WTC11 (cell line): ENCODE results near the gene CIZ1. TPM values are rescaled to one million over a fixed set of nuclear protein-coding genes. Genes with fewer than 3 reads are reported as not detected.

Source experiments
- ATAC-seq: fragments of 200-7000 bp; cut with Tn5 transposase; 2 replicates; pipeline ENCODE4 v1.10.0; 2021; ENCODE audit warnings: mild to moderate bottlenecking, moderate library complexity
- CTCF ChIA-PET: fragments of 300-600 bp; sonication (Branson Sonifier 250); formaldehyde crosslinking; loops from one replicate; lab custom pipeline; 2021; ENCODE audit warnings: antibody characterized with exemption; lab: Charles Lee
- POLR2A ChIA-PET: fragments of 350-600 bp; sonication (Branson Sonifier 250); formaldehyde crosslinking; loops from one replicate; lab custom pipeline; 2021; ENCODE audit warnings: antibody characterized with exemption; lab: Charles Lee
- DNase-seq: peaks from one replicate; pipeline ENCODE4 v3.0.0; 2021; ENCODE audit warnings: low spot score
- H3K27ac Mint-ChIP-seq: 2 replicates; pipeline ENCODE4 v1.8.0; 2021; ENCODE audit warnings: mixed read lengths
- H3K27me3 Mint-ChIP-seq: 2 replicates; pipeline ENCODE4 v1.8.0; 2021; ENCODE audit warnings: low read depth, mild to moderate bottlenecking, moderate library complexity, mixed read lengths
- H3K36me3 Mint-ChIP-seq: 2 replicates; pipeline ENCODE4 v1.8.0; 2021; ENCODE audit warnings: mixed read lengths
- H3K4me1 Mint-ChIP-seq: 2 replicates; pipeline ENCODE4 v1.8.0; 2022; ENCODE audit warnings: mixed read lengths
- H3K4me3 Mint-ChIP-seq: 2 replicates; pipeline ENCODE4 v1.8.0; 2021; ENCODE audit warnings: mild to moderate bottlenecking, moderate library complexity, mixed read lengths
- H3K9me3 Mint-ChIP-seq: 2 replicates; pipeline ENCODE4 v1.8.0; 2021; ENCODE audit warnings: mixed read lengths
- CREB1 ChIP-seq: sonication (generic); formaldehyde crosslinking; IDR thresholded peaks from 2 replicates; pipeline ENCODE4 v1.8.0; 2023; ENCODE audit warnings: mild to moderate bottlenecking, missing genetic modification reagents
- E2F5 ChIP-seq: sonication (generic); formaldehyde crosslinking; IDR thresholded peaks from 2 replicates; pipeline ENCODE4 v1.8.1; 2022; ENCODE audit warnings: mild to moderate bottlenecking, moderate library complexity, missing genetic modification reagents
- ETV6 ChIP-seq: sonication (generic); formaldehyde crosslinking; IDR thresholded peaks from 2 replicates; pipeline ENCODE4 v1.8.1; 2022; ENCODE audit warnings: mild to moderate bottlenecking, missing genetic modification reagents
- FOXP1 ChIP-seq: sonication (generic); formaldehyde crosslinking; IDR thresholded peaks from 2 replicates; pipeline ENCODE4 v1.8.0; 2022; ENCODE audit warnings: missing genetic modification reagents, mild to moderate bottlenecking, moderate library complexity, borderline replicate concordance
- GABPB1 ChIP-seq: sonication (generic); formaldehyde crosslinking; IDR thresholded peaks from 2 replicates; pipeline ENCODE4 v1.8.1; 2023; ENCODE audit warnings: mild to moderate bottlenecking, missing genetic modification reagents
- GRHL2 ChIP-seq: fragments of 250-450 bp; sonication (Bioruptor Pico); IDR thresholded peaks from 2 replicates; pipeline ENCODE4 v1.8.0; 2022; ENCODE audit warnings: mild to moderate bottlenecking, moderate library complexity; ENCODE audit not compliant: insufficient replicate concordance, severe bottlenecking
- HMGA2 ChIP-seq: fragments of 250-450 bp; sonication (Bioruptor Pico); IDR thresholded peaks from 2 replicates; pipeline ENCODE4 v1.4.0; 2021; ENCODE audit warnings: mild to moderate bottlenecking, moderate library complexity
- JAZF1 ChIP-seq: fragments of 250-450 bp; sonication (Bioruptor Pico); IDR thresholded peaks from 2 replicates; pipeline ENCODE4 v1.9.0; 2021; ENCODE audit warnings: moderate library complexity, mild to moderate bottlenecking, inconsistent platforms
- MLX ChIP-seq: sonication (generic); formaldehyde crosslinking; IDR thresholded peaks from 2 replicates; pipeline ENCODE4 v1.8.1; 2023; ENCODE audit warnings: mild to moderate bottlenecking, missing genetic modification reagents, moderate library complexity
- NR2C2 ChIP-seq: sonication (generic); formaldehyde crosslinking; IDR thresholded peaks from 2 replicates; pipeline ENCODE4 v1.8.0; 2022; ENCODE audit warnings: mild to moderate bottlenecking, missing genetic modification reagents
- RELA ChIP-seq: sonication (generic); formaldehyde crosslinking; IDR thresholded peaks from 2 replicates; pipeline ENCODE4 v1.8.1; 2022; ENCODE audit warnings: missing genetic modification reagents, mild to moderate bottlenecking, borderline replicate concordance
- TEAD1 ChIP-seq: sonication (generic); formaldehyde crosslinking; IDR thresholded peaks from 2 replicates; pipeline ENCODE4 v1.8.0; 2022; ENCODE audit warnings: mild to moderate bottlenecking, missing genetic modification reagents
- TEAD4 ChIP-seq: sonication (generic); formaldehyde crosslinking; IDR thresholded peaks from 2 replicates; pipeline ENCODE4 v1.8.0; 2022; ENCODE audit warnings: mild to moderate bottlenecking, missing genetic modification reagents
- ZBTB21 ChIP-seq: sonication (generic); formaldehyde crosslinking; IDR thresholded peaks from 2 replicates; pipeline ENCODE4 v1.8.1; 2023; ENCODE audit warnings: mild to moderate bottlenecking, missing genetic modification reagents, borderline replicate concordance
- ZNF317 ChIP-seq: sonication (generic); formaldehyde crosslinking; IDR thresholded peaks from 2 replicates; pipeline ENCODE4 v1.8.1; 2023; ENCODE audit warnings: low read depth, mild to moderate bottlenecking, moderate library complexity, missing genetic modification reagents, borderline replicate concordance
- ZNF423 ChIP-seq: fragments of 250-450 bp; sonication (Bioruptor Pico); IDR thresholded peaks from 2 replicates; pipeline ENCODE4 v2.1.2; 2022; ENCODE audit warnings: mild to moderate bottlenecking, moderate library complexity
- ZNF671 ChIP-seq: fragments of 250-450 bp; sonication (Bioruptor Pico); IDR thresholded peaks from 2 replicates; pipeline ENCODE4 v1.8.0; 2021; ENCODE audit warnings: mild to moderate bottlenecking
- total RNA-seq: library from RNA; stranded (reverse); gene quantifications from 3 replicates; pipeline ENCODE4 v1.2.3, GENCODE V29; 2021
- TF ChIP-seq, protein P1 (sequence below): sonication (generic); formaldehyde crosslinking; IDR thresholded peaks from 2 replicates; pipeline ENCODE4 v1.8.0; 2022; ENCODE audit warnings: missing genetic modification reagents
- TF ChIP-seq, protein P2 (sequence below): fragments of 250-450 bp; sonication (Bioruptor Pico); IDR thresholded peaks from 2 replicates; pipeline ENCODE4 v2.1.2; 2022; ENCODE audit warnings: mild to moderate bottlenecking, moderate library complexity
- TF ChIP-seq, protein P3 (sequence below): sonication (generic); formaldehyde crosslinking; IDR thresholded peaks from 2 replicates; pipeline ENCODE4 v1.8.1; 2023; ENCODE audit warnings: mild to moderate bottlenecking, missing genetic modification reagents, borderline replicate concordance
- TF ChIP-seq, protein P4 (sequence below): fragments of 250-450 bp; sonication (Bioruptor Pico); IDR thresholded peaks from 2 replicates; pipeline ENCODE4 v1.9.0; 2021; ENCODE audit warnings: mild to moderate bottlenecking

The CIZ1 gene
- total RNA-seq, 1 experiment from 2014 or later, result 90.2 TPM

DNA sequence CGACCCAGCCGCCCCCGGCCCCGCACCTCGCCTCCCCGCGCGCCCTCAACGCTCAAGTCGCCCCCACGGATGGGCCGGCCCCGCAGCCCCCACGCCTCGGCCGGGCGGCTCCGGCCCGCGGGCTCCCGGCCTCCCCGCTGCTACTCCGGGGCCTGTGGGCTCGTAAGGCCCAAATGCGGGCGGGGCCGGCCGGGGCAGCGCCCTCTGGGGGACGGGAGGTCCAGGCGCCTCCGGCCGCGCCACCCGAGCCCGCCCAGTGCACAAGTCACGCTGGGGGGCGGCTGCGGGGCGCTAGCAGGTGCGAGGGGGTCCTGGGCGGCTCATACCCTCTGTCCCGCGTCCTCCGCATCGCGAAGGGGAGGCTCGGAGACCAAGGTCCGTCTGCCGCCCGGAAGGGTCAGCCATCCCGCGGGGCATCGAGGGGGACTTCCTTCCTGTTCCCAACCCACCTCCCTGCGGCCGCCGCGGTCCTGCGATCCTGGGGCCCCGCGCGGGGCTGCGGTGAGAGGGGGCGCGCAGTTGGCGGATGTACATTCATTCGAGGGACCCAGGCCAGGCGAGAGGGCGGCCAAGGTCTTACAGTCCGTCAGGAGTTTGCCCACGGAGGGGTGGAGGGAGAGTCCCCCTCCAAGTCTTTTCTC is at the start of gene CIZ1 (continued):
- TF ChIP-seq GRHL2 (CRISPR knock-in tag) (no peak), TEAD4 (CRISPR knock-in tag) (no peak), ZNF423 (CRISPR knock-in tag) (no peak), RELA (peak; percentile 31; the same call in 1 of the 2 replicates), E2F5 (CRISPR knock-in tag) (peak; percentile 73), FOXP1 (peak; percentile 74; the same call in 1 of the 2 replicates), TEAD1 (CRISPR knock-in tag) (peak; percentile 76), HMGA2 (CRISPR knock-in tag) (no peak), GABPB1 (CRISPR knock-in tag) (peak; percentile 51; the same call in 1 of the 2 replicates), CREB1 (no peak), JAZF1 (CRISPR knock-in tag) (no peak), MLX (CRISPR knock-in tag) (0 out of 2 replicates have a peak, but pooled peaks have one; percentile 47)
- TF ChIP-seq, protein P1, sequence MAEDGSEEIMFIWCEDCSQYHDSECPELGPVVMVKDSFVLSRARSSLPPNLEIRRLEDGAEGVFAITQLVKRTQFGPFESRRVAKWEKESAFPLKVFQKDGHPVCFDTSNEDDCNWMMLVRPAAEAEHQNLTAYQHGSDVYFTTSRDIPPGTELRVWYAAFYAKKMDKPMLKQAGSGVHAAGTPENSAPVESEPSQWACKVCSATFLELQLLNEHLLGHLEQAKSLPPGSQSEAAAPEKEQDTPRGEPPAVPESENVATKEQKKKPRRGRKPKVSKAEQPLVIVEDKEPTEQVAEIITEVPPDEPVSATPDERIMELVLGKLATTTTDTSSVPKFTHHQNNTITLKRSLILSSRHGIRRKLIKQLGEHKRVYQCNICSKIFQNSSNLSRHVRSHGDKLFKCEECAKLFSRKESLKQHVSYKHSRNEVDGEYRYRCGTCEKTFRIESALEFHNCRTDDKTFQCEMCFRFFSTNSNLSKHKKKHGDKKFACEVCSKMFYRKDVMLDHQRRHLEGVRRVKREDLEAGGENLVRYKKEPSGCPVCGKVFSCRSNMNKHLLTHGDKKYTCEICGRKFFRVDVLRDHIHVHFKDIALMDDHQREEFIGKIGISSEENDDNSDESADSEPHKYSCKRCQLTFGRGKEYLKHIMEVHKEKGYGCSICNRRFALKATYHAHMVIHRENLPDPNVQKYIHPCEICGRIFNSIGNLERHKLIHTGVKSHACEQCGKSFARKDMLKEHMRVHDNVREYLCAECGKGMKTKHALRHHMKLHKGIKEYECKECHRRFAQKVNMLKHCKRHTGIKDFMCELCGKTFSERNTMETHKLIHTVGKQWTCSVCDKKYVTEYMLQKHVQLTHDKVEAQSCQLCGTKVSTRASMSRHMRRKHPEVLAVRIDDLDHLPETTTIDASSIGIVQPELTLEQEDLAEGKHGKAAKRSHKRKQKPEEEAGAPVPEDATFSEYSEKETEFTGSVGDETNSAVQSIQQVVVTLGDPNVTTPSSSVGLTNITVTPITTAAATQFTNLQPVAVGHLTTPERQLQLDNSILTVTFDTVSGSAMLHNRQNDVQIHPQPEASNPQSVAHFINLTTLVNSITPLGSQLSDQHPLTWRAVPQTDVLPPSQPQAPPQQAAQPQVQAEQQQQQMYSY (CRISPR knock-in tag), result no peak
- TF ChIP-seq, protein P2, sequence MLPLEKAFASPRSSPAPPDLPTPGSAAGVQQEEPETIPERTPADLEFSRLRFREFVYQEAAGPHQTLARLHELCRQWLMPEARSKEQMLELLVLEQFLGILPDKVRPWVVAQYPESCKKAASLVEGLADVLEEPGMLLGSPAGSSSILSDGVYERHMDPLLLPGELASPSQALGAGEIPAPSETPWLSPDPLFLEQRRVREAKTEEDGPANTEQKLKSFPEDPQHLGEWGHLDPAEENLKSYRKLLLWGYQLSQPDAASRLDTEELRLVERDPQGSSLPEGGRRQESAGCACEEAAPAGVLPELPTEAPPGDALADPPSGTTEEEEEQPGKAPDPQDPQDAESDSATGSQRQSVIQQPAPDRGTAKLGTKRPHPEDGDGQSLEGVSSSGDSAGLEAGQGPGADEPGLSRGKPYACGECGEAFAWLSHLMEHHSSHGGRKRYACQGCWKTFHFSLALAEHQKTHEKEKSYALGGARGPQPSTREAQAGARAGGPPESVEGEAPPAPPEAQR (CRISPR knock-in tag), result no peak

DNA sequence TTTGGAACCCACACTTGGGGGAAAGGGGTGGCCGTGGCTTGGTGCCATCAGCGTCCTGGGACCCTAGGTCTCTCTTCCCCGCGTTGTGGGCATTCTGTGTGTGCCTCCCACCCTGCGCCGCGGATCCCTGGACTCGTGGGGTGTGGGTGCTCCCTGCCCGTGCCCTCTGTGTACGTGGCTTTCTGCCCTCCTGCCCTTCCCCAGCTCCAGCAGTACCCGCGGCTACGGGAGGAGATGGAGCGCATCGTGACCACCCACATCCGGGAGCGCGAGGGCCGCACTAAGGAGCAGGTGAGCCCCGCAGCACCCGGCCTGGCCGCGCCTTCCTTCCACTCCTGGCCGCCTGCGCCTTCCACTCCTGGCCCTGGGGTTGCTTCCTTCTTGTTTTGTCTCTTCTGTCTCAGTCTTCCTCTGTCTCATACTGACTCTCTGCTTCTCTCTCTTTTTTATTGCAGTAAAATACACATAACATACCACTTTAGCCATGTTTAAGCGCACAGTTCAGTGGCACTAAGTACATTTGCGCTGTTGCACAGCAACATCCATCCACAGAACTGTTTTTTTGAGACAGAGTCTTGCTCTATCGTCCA is 42.5 kb upstream of the CIZ1 start:
- Mint-ChIP-seq H3K36me3 (peaks cover 8% of the 10 kb centered on the region), H3K27ac (no peak overlapping the region), H3K9me3 (no peaks in the 10 kb centered on the region), H3K4me1 (0 out of 2 replicates have a peak, but pooled peaks cover 4% of the 10 kb centered on the region), H3K4me3 (no peak overlapping the region), H3K27me3 (peaks cover 4% of the 10 kb centered on the region)
- DNase-seq (no peak), ATAC-seq (peak; percentile 11)
- CTCF ChIA-PET, result interaction anchor here (2.0 kb wide), 1 partner anchor 21 kb away, joined by 6 read pairs; no protein-coding TSS in a partner anchor
- POLR2A ChIA-PET, result interaction anchor here (2.0 kb wide), 1 partner anchor 16 kb away, joined by 7 read pairs; no protein-coding TSS in a partner anchor
- TF ChIP-seq ZNF317 (CRISPR knock-in tag) (no peak), ETV6 (CRISPR knock-in tag) (no peak), ZBTB21 (CRISPR knock-in tag) (no peak), ZNF423 (CRISPR knock-in tag) (no peak), ZNF671 (no peak), NR2C2 (CRISPR knock-in tag) (no peak)
- TF ChIP-seq, protein P3, sequence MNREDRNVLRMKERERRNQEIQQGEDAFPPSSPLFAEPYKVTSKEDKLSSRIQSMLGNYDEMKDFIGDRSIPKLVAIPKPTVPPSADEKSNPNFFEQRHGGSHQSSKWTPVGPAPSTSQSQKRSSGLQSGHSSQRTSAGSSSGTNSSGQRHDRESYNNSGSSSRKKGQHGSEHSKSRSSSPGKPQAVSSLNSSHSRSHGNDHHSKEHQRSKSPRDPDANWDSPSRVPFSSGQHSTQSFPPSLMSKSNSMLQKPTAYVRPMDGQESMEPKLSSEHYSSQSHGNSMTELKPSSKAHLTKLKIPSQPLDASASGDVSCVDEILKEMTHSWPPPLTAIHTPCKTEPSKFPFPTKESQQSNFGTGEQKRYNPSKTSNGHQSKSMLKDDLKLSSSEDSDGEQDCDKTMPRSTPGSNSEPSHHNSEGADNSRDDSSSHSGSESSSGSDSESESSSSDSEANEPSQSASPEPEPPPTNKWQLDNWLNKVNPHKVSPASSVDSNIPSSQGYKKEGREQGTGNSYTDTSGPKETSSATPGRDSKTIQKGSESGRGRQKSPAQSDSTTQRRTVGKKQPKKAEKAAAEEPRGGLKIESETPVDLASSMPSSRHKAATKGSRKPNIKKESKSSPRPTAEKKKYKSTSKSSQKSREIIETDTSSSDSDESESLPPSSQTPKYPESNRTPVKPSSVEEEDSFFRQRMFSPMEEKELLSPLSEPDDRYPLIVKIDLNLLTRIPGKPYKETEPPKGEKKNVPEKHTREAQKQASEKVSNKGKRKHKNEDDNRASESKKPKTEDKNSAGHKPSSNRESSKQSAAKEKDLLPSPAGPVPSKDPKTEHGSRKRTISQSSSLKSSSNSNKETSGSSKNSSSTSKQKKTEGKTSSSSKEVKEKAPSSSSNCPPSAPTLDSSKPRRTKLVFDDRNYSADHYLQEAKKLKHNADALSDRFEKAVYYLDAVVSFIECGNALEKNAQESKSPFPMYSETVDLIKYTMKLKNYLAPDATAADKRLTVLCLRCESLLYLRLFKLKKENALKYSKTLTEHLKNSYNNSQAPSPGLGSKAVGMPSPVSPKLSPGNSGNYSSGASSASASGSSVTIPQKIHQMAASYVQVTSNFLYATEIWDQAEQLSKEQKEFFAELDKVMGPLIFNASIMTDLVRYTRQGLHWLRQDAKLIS (CRISPR knock-in tag), result no peak
- TF ChIP-seq, protein P4, sequence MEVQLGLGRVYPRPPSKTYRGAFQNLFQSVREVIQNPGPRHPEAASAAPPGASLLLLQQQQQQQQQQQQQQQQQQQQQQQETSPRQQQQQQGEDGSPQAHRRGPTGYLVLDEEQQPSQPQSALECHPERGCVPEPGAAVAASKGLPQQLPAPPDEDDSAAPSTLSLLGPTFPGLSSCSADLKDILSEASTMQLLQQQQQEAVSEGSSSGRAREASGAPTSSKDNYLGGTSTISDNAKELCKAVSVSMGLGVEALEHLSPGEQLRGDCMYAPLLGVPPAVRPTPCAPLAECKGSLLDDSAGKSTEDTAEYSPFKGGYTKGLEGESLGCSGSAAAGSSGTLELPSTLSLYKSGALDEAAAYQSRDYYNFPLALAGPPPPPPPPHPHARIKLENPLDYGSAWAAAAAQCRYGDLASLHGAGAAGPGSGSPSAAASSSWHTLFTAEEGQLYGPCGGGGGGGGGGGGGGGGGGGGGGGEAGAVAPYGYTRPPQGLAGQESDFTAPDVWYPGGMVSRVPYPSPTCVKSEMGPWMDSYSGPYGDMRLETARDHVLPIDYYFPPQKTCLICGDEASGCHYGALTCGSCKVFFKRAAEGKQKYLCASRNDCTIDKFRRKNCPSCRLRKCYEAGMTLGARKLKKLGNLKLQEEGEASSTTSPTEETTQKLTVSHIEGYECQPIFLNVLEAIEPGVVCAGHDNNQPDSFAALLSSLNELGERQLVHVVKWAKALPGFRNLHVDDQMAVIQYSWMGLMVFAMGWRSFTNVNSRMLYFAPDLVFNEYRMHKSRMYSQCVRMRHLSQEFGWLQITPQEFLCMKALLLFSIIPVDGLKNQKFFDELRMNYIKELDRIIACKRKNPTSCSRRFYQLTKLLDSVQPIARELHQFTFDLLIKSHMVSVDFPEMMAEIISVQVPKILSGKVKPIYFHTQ (CRISPR knock-in tag), result no peak
